HK-2 (cell line): ENCODE data around the gene RNF180.
A peak's percentile ranks its signal among the peaks of the same experiment; 100 is the strongest.
"Not testable (repeated sequence)": the region's sequence is repeated elsewhere in the genome, so short reads cannot be mapped to it uniquely, and the experiment has no call there.

ENCODE experiments used
- DNase-seq: peaks from one replicate; pipeline ENCODE4 v3.0.0-alpha.2; 2018; ENCODE audit not compliant: unreplicated experiment

The RNF180 gene

GRCh38 chr5:64180661-64181343 is 15.2 kb downstream of the RNF180 start:
- no peak for DNase-seq

- DNase-seq = no peak
Observed at GRCh38 chr5:64181440-64181839, 15.8 kb downstream of the RNF180 start.

GRCh38 chr5:64183956-64184355 is 18.3 kb downstream of the RNF180 start:
- DNase-seq = no peak

- DNase-seq = no peak
Observed at GRCh38 chr5:64184832-64185231, 19.2 kb downstream of the RNF180 start.

GRCh38 chr5:64188776-64189175 is 23.1 kb downstream of the RNF180 start:
- no peak for DNase-seq

- no peak for DNase-seq
Observed at GRCh38 chr5:64190562-64191306, 25.1 kb downstream of the RNF180 start.

GRCh38 chr5:64195981-64196380 is 30.3 kb downstream of the RNF180 start:
- DNase-seq = no peak

- no peak for DNase-seq
Observed at GRCh38 chr5:64199425-64199824, 33.8 kb downstream of the RNF180 start.

GRCh38 chr5:64201996-64202395 is 36.4 kb downstream of the RNF180 start:
- DNase-seq = no peak

GRCh38 chr5:64206653-64207052 is 41.0 kb downstream of the RNF180 start:
- DNase-seq = no peak

- DNase-seq = no peak
Observed at GRCh38 chr5:64207978-64208377, 42.3 kb downstream of the RNF180 start.

- DNase-seq = no peak
Observed at GRCh38 chr5:64209353-64209752, 43.7 kb downstream of the RNF180 start.

GRCh38 chr5:64210866-64211265 is 45.2 kb downstream of the RNF180 start:
- DNase-seq = peak; percentile 1

- DNase-seq = no peak
Observed at GRCh38 chr5:64213011-64213410, 47.4 kb downstream of the RNF180 start.

GRCh38 chr5:64213531-64213930 is 47.9 kb downstream of the RNF180 start:
- no peak for DNase-seq

- DNase-seq = no peak
Observed at GRCh38 chr5:64214132-64214531, 48.5 kb downstream of the RNF180 start.

- DNase-seq = no peak
Observed at GRCh38 chr5:64221911-64222310, 56.3 kb downstream of the RNF180 start.

GRCh38 chr5:64225286-64225981 is 59.8 kb downstream of the RNF180 start:
- DNase-seq = not testable (repeated sequence)

GRCh38 chr5:64227131-64227537 is 61.5 kb downstream of the RNF180 start:
- DNase-seq = not testable (repeated sequence)

- DNase-seq = no peak
Observed at GRCh38 chr5:64229163-64229774, 63.6 kb downstream of the RNF180 start.

GRCh38 chr5:64260756-64261155 is 95.1 kb downstream of the RNF180 start:
- no peak for DNase-seq

- DNase-seq = no peak
Observed at GRCh38 chr5:64269164-64269563, 103.5 kb downstream of the RNF180 start.
